ENCODE results near the gene UBAP1L.

DNA sequence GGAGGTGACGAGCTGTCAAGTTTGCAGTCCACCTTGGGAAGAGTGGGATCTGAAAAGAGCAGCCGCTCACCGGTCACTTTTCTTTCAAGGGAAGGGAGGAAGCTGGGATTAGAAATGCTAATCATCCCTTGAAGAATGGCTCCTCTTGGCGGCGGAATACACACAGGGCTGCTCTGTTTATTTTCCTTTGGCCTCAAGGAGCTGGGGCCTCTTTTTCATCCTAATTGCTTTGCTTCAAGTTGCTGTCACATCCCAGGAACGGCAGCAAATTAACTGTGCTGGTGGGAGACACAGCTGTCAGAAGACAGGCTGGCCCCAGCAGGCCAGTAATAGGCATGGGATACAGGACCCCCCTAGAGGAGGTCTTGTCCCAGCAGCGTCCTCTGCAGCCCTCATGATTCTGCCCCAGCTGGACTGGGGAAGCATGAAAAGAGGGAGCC is 31.7 kb downstream of the UBAP1L start:
- TF ChIP-seq, protein P1, sequence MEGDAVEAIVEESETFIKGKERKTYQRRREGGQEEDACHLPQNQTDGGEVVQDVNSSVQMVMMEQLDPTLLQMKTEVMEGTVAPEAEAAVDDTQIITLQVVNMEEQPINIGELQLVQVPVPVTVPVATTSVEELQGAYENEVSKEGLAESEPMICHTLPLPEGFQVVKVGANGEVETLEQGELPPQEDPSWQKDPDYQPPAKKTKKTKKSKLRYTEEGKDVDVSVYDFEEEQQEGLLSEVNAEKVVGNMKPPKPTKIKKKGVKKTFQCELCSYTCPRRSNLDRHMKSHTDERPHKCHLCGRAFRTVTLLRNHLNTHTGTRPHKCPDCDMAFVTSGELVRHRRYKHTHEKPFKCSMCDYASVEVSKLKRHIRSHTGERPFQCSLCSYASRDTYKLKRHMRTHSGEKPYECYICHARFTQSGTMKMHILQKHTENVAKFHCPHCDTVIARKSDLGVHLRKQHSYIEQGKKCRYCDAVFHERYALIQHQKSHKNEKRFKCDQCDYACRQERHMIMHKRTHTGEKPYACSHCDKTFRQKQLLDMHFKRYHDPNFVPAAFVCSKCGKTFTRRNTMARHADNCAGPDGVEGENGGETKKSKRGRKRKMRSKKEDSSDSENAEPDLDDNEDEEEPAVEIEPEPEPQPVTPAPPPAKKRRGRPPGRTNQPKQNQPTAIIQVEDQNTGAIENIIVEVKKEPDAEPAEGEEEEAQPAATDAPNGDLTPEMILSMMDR (IDR thresholded peaks at IDR 0.05): peak in 1 of 7 experiments; percentile 13
- TF ChIP-seq POLR2A (IDR thresholded peaks at IDR 0.05): no peak
